WTC11 (cell line): ENCODE results near the gene MRPL41.

Experiments
- CTCF ChIP-seq: fragments of 200-600 bp; IDR thresholded peaks from 2 replicates; pipeline ENCODE4 v1.8.0; 2022; ENCODE audit warnings: antibody characterized with exemption
- NR1H2 ChIP-seq: sonication (generic); formaldehyde crosslinking; IDR thresholded peaks from 2 replicates; pipeline ENCODE4 v1.9.0; 2021; ENCODE audit warnings: mild to moderate bottlenecking, moderate library complexity, missing genetic modification reagents

GRCh38 chr9:137534256-137535119 lies 17.2 kb upstream of the MRPL41 start:
- TF ChIP-seq CTCF: no peak
- TF ChIP-seq NR1H2 (CRISPR knock-in tag): no peak
